T-helper 22 cell (primary cell): ENCODE measurements around the gene RSBN1L.
A peak's percentile ranks its signal among the peaks of the same experiment; 100 is the strongest.
"Not testable (repeated sequence)": the region's sequence is repeated elsewhere in the genome, so short reads cannot be mapped to it uniquely, and the experiment has no call there.

Experiments
- DNase-seq: peaks from one replicate; pipeline ENCODE4 v3.0.0-alpha.2; 2020; ENCODE audit warnings: low read depth

Gene RSBN1L

GRCh38 chr7:77770316-77770715 lies 74.1 kb downstream of the RSBN1L start:
- no peak for DNase-seq

- DNase-seq = no peak
Measured at GRCh38 chr7:77771901-77772300, 75.6 kb downstream of the RSBN1L start.

- DNase-seq = no peak
Measured at GRCh38 chr7:77778535-77778934, 82.3 kb downstream of the RSBN1L start.

- no peak for DNase-seq
Measured at GRCh38 chr7:77782383-77782782, 86.1 kb downstream of the RSBN1L start.

- DNase-seq = no peak
Measured at GRCh38 chr7:77783111-77783510, 86.9 kb downstream of the RSBN1L start.

- no peak for DNase-seq
Measured at GRCh38 chr7:77783545-77783944, 87.3 kb downstream of the RSBN1L start.

- not testable (repeated sequence) for DNase-seq
Measured at GRCh38 chr7:77784426-77784825, 88.2 kb downstream of the RSBN1L start.

GRCh38 chr7:77786018-77786417 lies 89.8 kb downstream of the RSBN1L start:
- DNase-seq = no peak

- no peak for DNase-seq
Measured at GRCh38 chr7:77786741-77787140, 90.5 kb downstream of the RSBN1L start.

GRCh38 chr7:77788327-77788902 lies 92.2 kb downstream of the RSBN1L start:
- DNase-seq = no peak

GRCh38 chr7:77791336-77791735 lies 95.1 kb downstream of the RSBN1L start:
- no peak for DNase-seq

- DNase-seq = no peak
Measured at GRCh38 chr7:77791956-77792355, 95.7 kb downstream of the RSBN1L start.

GRCh38 chr7:77794000-77794399 lies 97.7 kb downstream of the RSBN1L start:
- DNase-seq = no peak

GRCh38 chr7:77796109-77796508 lies 99.8 kb downstream of the RSBN1L start:
- DNase-seq = no peak

GRCh38 chr7:77796960-77797359 lies 100.7 kb downstream of the RSBN1L start:
- no peak for DNase-seq

- no peak for DNase-seq
Measured at GRCh38 chr7:77797734-77798393, 101.6 kb downstream of the RSBN1L start.

- peak; percentile 94 for DNase-seq
Measured at GRCh38 chr7:77798394-77799077, 102.3 kb downstream of the RSBN1L start, which contains the start of the genes PHTF2 and TMEM60. PHTF2 (plus strand) TSS chr7:77798773. TMEM60 (minus strand) TSS chr7:77798434; CDS start chr7:77794373, 4,061 bp downstream.

- DNase-seq = no peak
Measured at GRCh38 chr7:77799078-77799964, 103.1 kb downstream of the RSBN1L start.

- no peak for DNase-seq
Measured at GRCh38 chr7:77800158-77800557, 103.9 kb downstream of the RSBN1L start.

GRCh38 chr7:77800730-77801129 lies 104.5 kb downstream of the RSBN1L start:
- DNase-seq = no peak

GRCh38 chr7:77802557-77803405 lies 106.5 kb downstream of the RSBN1L start:
- DNase-seq = no peak
